NT2/D1 (cell line): Measurements from ENCODE around the gene CALD1.

Experiments
- DNase-seq: peaks from one replicate; pipeline ENCODE4 v3.0.0-alpha.2; 2011; ENCODE audit warnings: low read depth, low spot score
- H3K27me3 ChIP-seq: 2 replicates; pipeline ENCODE4 v1.6.0; 2011; ENCODE audit warnings: mild to moderate bottlenecking; ENCODE audit not compliant: insufficient read length, insufficient read depth
- H3K36me3 ChIP-seq: 2 replicates; pipeline ENCODE4 v1.6.1; 2011; ENCODE audit warnings: mild to moderate bottlenecking, low read length, mixed read lengths; ENCODE audit not compliant: insufficient read depth, insufficient read length
- H3K4me1 ChIP-seq: 2 replicates; pipeline ENCODE4 v1.5.1; 2011; ENCODE audit not compliant: insufficient read depth, insufficient read length
- H3K4me3 ChIP-seq: 2 replicates; pipeline ENCODE4 v1.5.1; 2011; ENCODE audit warnings: low read depth; ENCODE audit not compliant: insufficient read length
- H3K9ac ChIP-seq: 2 replicates; pipeline ENCODE4 v1.6.0; 2011; ENCODE audit warnings: low read depth; ENCODE audit not compliant: insufficient read length
- H3K9me3 ChIP-seq: 2 replicates; pipeline ENCODE4 v1.5.1; 2011; ENCODE audit warnings: mild to moderate bottlenecking, low read length; ENCODE audit not compliant: insufficient read depth
- SUZ12 ChIP-seq: IDR thresholded peaks from 2 replicates; pipeline ENCODE4 v1.6.1; 2011; ENCODE audit not compliant: insufficient read length, insufficient read depth; ENCODE audit errors: extremely low read depth
- YY1 ChIP-seq: IDR thresholded peaks from 2 replicates; pipeline ENCODE4 v1.6.1; 2011; ENCODE audit not compliant: insufficient read length, insufficient read depth
- ZNF274 ChIP-seq: IDR thresholded peaks from 2 replicates; pipeline ENCODE4 v1.6.1; 2011; ENCODE audit warnings: mild to moderate bottlenecking, low read depth, low read length

Gene CALD1

DNA sequence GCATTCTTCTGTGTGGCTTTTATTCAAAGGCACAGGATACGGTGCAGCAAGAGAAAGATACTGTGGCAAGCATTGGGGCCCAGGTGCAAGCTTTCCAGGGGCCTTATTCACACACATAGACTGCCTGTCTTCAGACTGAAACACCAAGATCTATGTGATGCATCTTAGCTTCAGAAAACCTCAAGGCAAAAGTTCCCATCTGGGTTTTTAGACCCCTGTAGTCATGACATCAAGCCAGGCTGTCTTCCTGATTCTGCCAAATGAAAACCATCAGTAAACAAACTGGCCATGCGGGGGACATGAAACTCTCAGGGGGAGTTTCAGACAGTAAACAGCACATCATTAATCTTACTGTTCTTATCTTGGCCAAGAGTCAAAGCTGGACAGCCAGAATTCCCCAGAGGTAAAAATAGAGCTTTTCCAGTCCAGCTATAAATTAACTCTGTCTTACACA, 216.7 kb downstream of the CALD1 start:
- peaks cover 17% of the 10 kb centered on the region for H3K36me3 ChIP-seq
- no peak overlapping the region for H3K9ac ChIP-seq
- no peaks in the 10 kb centered on the region for H3K27me3 ChIP-seq
- H3K4me3 ChIP-seq = no peak overlapping the region
- DNase-seq = no peak
- TF ChIP-seq YY1 (no peak), SUZ12 (no peak)
- no peaks in the 10 kb centered on the region for H3K9me3 ChIP-seq
- no peaks in the 10 kb centered on the region for H3K4me1 ChIP-seq

DNA sequence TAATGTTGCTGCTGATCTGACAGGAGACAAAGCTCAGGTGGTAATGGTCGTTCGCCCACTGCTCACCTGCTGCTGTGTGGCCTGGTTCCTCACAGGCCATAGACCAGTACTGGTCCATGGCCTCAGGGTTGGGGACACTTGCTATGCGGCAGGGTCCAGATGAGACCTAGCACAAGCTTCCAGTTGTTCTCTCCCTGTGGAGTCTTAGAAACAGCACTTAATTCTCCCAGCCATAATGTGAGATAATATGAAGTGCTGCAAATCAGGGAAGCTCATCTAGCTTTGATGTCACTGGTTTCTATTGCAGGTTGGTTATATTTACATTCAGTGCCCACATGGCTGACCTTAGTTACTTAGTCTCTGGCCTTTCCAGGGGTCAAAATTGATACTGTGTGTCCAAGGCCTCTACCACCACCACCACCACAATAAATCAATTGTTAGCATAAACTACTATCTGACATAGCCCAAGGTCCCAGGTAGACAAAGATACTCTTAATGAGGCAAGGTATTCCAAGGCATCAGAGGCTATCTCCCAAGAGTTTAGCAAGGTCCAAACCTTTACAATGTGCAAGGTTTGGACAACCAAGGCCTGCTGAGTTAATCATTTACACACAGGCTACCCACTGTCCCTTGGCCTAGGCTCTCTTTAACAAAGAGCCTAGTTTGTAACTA, 217.9 kb downstream of the CALD1 start:
- DNase-seq = no peak
- Histone ChIP-seq H3K36me3 (peaks cover 17% of the 10 kb centered on the region), H3K27me3 (no peaks in the 10 kb centered on the region), H3K9ac (no peak overlapping the region), H3K4me1 (no peaks in the 10 kb centered on the region), H3K9me3 (no peaks in the 10 kb centered on the region), H3K4me3 (no peak overlapping the region)
- TF ChIP-seq SUZ12 (no peak), YY1 (no peak), ZNF274 (no peak)

GRCh38 chr7:134999136-134999535, 219.7 kb downstream of the CALD1 start:
- H3K27me3 ChIP-seq = no peaks in the 10 kb centered on the region
- peaks cover 9% of the 10 kb centered on the region for H3K36me3 ChIP-seq
- H3K9ac ChIP-seq = no peak overlapping the region
- H3K4me3 ChIP-seq = no peak overlapping the region
- TF ChIP-seq SUZ12 (no peak), ZNF274 (no peak), YY1 (no peak)
- no peaks in the 10 kb centered on the region for H3K9me3 ChIP-seq
- no peaks in the 10 kb centered on the region for H3K4me1 ChIP-seq
- no peak for DNase-seq

DNA sequence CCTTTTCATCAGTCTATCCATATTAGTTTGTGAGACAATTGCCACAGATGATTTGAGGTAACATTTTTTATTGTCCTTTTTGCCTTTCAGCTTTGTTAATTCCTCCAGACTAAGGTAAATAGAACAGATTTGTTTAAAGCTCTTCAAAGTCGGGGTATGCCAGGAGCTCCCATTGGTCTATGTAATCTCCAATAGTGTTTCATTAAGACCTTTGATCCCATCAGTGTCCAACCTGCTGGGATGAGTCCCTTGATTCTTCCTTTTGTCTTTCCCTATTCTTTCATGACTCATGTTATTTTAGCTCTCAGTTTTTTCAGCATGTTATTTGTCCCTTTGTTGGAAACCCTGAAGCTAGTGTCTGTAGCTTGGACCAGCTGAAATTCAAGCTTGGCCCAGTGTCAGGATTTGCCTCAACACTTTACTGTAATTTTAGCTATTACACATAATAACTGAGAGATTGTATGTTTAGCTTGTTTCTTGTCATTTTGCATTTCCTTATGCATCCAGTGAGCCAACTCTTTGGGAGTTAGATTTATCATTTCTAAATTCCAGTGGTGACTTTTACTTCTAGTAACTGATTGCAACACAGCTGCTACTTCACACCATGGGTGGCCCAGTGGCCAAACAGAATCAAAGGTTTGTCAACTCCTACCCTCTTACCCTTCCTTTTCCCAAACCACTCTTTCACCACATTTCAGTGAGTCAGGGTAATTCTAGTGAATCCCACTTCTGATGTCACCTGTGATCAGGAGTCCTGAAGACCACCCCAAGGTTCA, 222.1 kb downstream of the CALD1 start:
- no peaks in the 10 kb centered on the region for H3K9me3 ChIP-seq

DNA sequence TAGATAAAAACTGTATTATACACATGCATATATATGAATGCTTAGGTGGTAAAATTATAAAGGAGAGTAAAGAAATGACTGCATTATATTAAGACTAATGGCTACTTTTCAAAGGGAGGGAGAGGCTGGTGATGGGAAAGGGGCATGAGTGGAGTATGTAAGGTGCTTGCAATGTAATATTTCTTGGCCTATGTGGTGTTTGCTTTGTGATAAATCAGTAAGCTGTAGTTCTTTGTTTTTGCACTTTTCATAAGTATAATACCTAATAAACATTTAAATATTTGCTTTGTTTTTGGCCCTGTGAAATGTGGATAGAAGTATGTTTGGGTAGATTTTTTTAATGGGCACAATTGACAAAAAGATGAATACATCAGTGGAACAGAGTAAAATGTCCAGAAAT, 232.8 kb downstream of the CALD1 start:
- Histone ChIP-seq H3K4me3 (no peak overlapping the region), H3K27me3 (no peaks in the 10 kb centered on the region), H3K9me3 (0 out of 2 replicates have a peak, but pooled peaks cover 4% of the 10 kb centered on the region), H3K4me1 (no peaks in the 10 kb centered on the region), H3K36me3 (no peaks in the 10 kb centered on the region), H3K9ac (no peak overlapping the region)
- TF ChIP-seq SUZ12 (no peak), YY1 (no peak), ZNF274 (no peak)
- no peak for DNase-seq

More for the DNA sequence above, 222.1 kb downstream of the CALD1 start:
- no peaks in the 10 kb centered on the region for H3K36me3 ChIP-seq
- TF ChIP-seq YY1 = no peak
- TF ChIP-seq ZNF274 = no peak
- TF ChIP-seq SUZ12 = no peak
- no peak for DNase-seq
- no peak overlapping the region for H3K9ac ChIP-seq
- no peaks in the 10 kb centered on the region for H3K4me1 ChIP-seq
- H3K4me3 ChIP-seq = no peak overlapping the region
- H3K27me3 ChIP-seq = no peaks in the 10 kb centered on the region
